GM19395 (cell line): ENCODE measurements around the gene RREB1.
A peak's percentile ranks its signal among the peaks of the same experiment; 100 is the strongest.
"Not testable (repeated sequence)": the region's sequence is repeated elsewhere in the genome, so short reads cannot be mapped to it uniquely, and the experiment has no call there.

Experiments used
- ATAC-seq: cut with Tn5 transposase; IDR thresholded peaks from one replicate; pipeline ENCODE4 v1.9.1; 2021; ENCODE audit warnings: mild to moderate bottlenecking, moderate library complexity; ENCODE audit not compliant: unreplicated experiment

RREB1 gene

GRCh38 chr6:7260291-7261031 lies 152.7 kb downstream of the RREB1 start:
- ATAC-seq = no peak

DNA sequence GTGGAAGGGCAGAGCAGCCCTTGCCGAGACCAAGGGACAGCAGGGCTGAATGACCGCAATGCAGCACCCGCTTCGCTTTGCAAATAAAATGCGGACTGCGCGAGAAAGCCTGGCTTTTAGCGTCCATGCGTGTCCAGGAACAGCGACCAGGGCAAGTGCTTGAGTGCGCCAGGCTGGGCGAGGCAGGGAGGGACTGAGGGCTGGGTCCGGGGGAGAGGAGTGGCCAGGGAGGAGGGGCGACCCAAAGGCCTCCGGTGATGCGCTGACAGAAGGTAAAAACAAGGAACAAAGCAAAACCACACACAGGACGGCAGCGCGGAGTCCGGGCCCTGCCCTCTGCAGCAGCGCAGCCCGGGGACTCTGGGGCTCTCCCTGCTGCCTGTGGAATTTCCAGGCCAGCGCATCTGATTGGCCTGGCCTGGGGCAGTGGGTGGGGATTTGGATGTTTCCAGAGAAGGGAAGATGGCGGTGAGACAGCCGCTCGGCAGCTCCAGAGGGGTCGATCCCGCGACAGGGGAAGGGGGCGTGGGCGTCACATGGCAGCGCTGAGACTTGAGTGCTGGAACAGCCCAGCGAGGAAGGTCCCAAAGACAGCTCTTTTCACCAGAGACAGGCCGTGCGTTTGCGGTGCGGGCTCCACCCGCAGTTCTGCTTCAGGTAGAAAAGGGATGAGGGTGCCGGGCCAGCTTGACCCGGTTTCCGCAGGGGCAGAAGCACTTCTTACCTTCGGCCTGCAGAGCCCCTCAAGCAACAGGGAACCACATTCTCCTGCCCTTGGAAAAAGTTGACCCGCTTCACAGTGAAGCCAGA lies 153.5 kb downstream of the RREB1 start:
- peak; percentile 73 for ATAC-seq

DNA sequence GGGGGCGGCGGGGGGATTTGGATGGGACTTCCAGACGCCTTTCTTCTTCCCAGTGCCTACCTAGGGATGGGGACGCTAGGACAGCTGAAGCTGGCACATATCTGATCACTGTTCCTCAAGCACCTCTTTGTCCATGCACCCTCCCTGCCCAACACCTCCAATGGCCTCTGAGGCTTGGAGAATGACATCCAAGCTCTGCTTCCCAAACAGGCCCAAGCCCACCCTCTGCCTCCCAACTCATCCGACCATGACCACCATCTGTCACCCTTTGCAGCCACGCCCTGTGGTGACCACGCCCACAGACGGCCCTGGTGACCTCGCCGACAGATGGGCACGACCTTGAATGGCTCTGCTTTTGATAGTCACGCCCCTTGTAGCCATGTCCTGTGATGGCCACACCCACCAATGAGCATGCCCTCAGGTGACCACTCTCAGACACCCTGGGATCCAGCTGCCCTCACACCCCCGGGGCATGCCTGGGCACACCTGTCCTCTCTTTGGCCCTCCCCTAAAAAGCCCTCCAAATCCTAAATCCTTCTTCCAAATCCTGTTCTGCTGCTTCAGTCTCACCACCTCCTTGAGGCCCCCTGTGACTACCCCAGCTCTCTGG lies 154.2 kb downstream of the RREB1 start:
- ATAC-seq = no peak

- no peak for ATAC-seq
These were observed 155.2 kb downstream of the RREB1 start for GRCh38 chr6:7262746-7263518.

DNA sequence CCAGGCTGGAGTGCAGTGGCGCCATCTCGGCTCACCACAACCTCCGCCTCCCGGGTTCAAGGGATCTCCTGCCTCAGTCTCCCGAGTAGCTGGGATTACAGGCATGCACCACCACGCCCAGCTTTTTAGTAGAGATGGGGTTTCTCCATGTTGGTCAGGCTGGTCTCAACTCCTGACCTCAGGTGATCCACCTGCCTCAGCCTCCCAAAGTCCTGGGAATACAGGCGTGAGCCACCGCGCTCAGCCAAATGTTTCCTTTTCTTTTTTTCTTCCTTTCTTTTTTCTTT lies 155.7 kb downstream of the RREB1 start:
- not testable (repeated sequence) for ATAC-seq

DNA sequence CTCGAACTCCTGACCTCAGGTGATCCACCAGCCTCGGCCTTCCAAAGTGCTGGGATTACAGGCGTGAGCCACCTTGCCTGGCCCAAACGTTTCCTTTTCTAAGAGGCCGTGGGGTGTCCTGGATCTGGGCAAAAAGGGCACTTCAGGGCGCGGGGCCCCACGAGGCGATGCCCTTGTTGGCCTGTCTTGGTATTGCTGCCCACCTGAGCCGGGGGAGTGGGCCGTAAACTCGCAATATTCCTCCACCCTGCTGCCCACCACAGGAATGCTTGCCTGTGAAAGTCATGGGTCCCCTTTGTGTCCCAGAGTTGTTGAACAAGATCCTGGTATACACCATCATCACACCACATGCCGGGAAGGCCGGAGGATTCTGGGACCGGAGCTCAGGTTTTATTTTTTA lies 156.3 kb downstream of the RREB1 start:
- ATAC-seq = no peak

DNA sequence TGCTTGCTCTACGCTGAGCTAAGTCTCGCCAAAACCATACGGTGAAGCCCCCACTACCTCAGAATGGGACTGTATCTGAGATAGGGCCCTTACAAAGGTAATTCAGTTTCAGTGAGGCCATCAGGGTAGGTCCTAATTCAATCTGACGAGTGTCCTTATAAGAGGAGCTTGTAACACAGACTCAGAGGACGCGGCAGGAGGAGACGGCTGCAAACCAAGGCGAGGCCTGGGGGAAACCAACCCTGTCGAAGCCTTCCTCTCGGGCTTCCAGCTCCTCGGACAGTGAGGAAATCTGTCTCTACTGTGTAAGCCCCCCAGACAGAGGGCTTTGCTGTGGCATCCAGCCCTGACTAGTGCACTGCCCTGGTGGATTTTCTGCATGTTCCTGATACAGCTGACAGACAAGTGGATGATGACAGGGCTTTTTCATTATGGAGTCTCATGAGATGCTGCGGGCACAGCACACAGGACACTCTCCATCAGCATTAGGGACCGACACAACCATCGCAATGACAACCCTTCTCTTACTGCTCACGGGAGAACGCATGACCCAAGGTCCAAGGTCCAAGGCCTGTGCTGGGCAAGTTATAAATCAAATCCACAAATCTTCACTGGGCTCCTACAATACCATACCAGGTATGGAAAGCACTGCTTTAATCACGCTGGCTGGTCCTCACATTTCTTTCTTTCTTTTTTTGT lies 157.1 kb downstream of the RREB1 start:
- ATAC-seq = no peak

- not testable (repeated sequence) for ATAC-seq
These were observed 157.6 kb downstream of the RREB1 start for GRCh38 chr6:7265385-7265726.

GRCh38 chr6:7267071-7267465 lies 159.3 kb downstream of the RREB1 start:
- no peak for ATAC-seq

GRCh38 chr6:7267466-7268091 lies 159.8 kb downstream of the RREB1 start:
- ATAC-seq = no peak

DNA sequence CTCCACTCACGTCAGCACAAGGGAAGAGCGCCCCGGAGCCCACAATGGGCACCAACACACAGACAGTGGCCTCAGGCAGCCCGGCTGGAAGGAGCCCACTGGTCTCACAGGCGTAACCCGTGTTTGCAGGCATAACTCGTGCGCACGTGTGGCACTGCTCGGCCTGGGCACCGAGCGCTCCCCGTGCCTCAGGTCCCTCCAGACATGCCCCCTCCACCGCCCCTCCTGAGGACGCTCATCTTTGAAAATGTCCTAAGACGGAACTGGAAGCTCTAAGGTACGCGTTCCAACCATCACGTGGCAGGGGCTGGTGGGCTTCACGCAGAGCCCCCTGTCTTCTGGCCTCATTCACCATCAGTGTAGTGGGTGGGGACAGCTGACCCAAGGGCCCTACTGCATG lies 160.6 kb downstream of the RREB1 start:
- no peak for ATAC-seq

DNA sequence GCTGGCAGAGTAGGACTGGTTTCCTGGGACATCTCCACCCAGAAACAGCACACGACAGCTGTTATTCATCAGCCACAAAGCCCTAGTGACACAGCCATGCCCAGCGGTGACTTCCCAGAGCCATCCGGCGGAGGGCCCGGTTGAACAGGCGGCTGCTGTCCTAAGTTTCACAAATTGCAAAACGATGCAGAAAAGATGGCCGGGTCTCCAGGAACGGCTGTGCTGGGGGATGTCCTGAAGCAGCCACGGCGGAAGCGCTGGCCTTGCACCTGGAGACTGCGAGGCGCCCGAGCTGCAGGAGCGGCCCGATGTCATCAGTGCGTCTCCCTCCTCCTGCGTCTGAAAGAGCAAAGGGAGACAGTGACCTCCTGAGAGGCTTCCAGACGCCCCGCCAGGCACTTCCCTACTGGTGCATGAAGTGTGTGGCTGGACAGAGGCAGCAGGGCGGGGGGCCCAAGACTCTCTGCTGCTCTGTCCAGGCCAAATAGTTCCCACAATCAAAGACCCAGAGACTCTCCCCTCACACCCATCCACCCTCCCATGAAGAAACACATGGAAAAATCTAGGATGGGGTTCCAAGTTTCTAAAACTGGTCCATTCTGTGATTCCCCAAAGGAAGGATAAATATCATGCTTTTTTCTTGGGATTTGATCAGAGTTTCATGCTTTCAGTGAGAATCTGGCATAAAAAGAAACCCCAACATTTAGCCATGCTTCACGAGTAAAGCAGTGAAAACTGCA lies 161.2 kb downstream of the RREB1 start:
- ATAC-seq = no peak

- ATAC-seq = no peak
These were observed 162.1 kb downstream of the RREB1 start for GRCh38 chr6:7269816-7270215.

- no peak for ATAC-seq
These were observed 162.8 kb downstream of the RREB1 start for GRCh38 chr6:7270320-7271204.

DNA sequence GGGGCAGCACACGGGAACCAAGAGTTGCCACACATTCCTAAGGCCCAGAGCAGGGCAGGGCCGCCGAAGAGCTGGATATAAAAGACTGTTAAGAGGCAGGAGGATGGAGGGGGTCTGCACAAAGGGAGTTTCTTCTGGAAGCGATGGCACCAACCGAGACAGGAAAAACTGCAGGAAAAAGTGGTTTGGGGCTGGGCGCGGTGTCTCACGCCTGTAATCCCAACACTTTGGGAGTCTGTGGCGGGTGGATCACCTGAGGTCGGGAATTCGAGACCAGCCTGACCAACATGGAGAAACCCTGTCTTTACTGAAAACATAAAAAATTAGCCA lies 163.4 kb downstream of the RREB1 start:
- ATAC-seq = no peak

GRCh38 chr6:7273709-7274108 lies 165.9 kb downstream of the RREB1 start:
- ATAC-seq = no peak

DNA sequence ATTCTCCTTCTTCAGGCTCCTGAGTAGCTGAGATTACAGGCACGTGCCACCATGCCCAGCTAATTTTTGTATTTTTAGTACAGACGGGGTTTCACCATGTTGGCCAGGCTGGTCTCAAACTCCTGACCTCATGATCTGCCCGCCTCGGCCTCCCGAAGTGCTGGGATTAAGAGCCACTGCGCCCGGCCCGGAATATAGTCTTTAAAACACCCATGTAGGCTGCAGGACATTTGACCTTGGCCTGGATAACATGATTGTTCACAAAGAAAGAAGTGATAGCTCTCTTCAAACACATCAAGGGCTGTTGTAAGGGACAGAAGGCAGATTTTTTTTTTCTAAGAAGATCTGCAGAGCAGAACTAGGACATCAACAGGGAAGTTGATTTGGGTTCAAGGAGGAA lies 166.8 kb downstream of the RREB1 start:
- not testable (repeated sequence) for ATAC-seq

DNA sequence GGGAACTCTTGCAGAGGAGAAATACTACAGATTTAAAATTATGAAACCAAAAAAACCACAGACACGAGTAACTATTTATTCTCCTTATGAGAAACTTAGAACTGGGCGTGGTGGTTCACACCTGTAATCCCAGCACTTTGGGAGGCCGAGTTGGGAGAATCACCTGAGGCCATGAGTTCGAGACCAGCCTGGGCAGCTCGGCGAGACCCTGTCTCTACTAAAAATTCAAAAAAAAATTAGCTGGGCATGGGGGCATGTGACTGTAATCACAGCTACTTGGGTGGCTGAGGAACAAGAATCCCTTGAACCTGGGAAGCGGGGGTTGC lies 168.4 kb downstream of the RREB1 start:
- no peak for ATAC-seq
